ENCODE data around the gene HSP90AB1.

The HSP90AB1 gene

GRCh38 chr6:44273617-44274016, 26.7 kb downstream of the HSP90AB1 start:
- H3K4me3 ChIP-seq (ENCODE audit: low read depth, low read length) = no peak overlapping the region
- CTCF ChIA-PET = interaction anchor here (0.6 to 1.4 kb wide), 6 partner anchors 9 to 106 kb away, joined by 3 to 6 read pairs (median 4); partner anchors contain the start of gene AARS2
- H3K9me3 ChIP-seq (ENCODE audit: control insufficient read depth, insufficient read depth, low read depth, low read length) = no peaks in the 10 kb centered on the region
- H3K36me3 ChIP-seq (ENCODE audit: control insufficient read depth in 2 of 2, insufficient read depth in 1 of 2, low read length in 2 of 2) = no peaks in the 10 kb centered on the region
- no peak overlapping the region for H3K27ac ChIP-seq (ENCODE audit: extremely low read depth, low read depth, low read length)
- POLR2A ChIA-PET = interaction anchor here (1.0 kb wide), 1 partner anchor 12 kb away, joined by 3 read pairs; no protein-coding TSS in a partner anchor
- TF ChIP-seq ZNF692 (tag by site-specific recombination; IDR thresholded peaks at IDR 0.05) (no peak), ZNF112 (tag by site-specific recombination; IDR thresholded peaks at IDR 0.05) (no peak)
- H3K4me1 ChIP-seq (ENCODE audit: control insufficient read depth, insufficient read depth, low read length) = no peaks in the 10 kb centered on the region

- Histone ChIP-seq H3K4me3 (ENCODE audit: low read depth, low read length) (no peak overlapping the region), H3K4me1 (ENCODE audit: control insufficient read depth, insufficient read depth, low read length) (no peaks in the 10 kb centered on the region), H3K9me3 (ENCODE audit: control insufficient read depth, insufficient read depth, low read depth, low read length) (no peaks in the 10 kb centered on the region), H3K27ac (ENCODE audit: extremely low read depth, low read depth, low read length) (no peak overlapping the region), H3K36me3 (ENCODE audit: control insufficient read depth in 2 of 2, insufficient read depth in 1 of 2, low read length in 2 of 2) (no peaks in the 10 kb centered on the region)
- TF ChIP-seq ZFP3 (tag by site-specific recombination; IDR thresholded peaks at IDR 0.05; ENCODE audit: low read depth) (no peak), ZNF521 (tag by site-specific recombination; IDR thresholded peaks at IDR 0.05) (no peak), CTCF (tag by site-specific recombination; IDR thresholded peaks at IDR 0.05) (no peak), ZNF16 (tag by site-specific recombination; IDR thresholded peaks at IDR 0.05; ENCODE audit: low read depth) (no peak), PRDM10 (tag by site-specific recombination; IDR thresholded peaks at IDR 0.05) (no peak), ZNF26 (tag by site-specific recombination; IDR thresholded peaks at IDR 0.05) (no peak)
- POLR2A ChIA-PET = no interaction called here
- CTCF ChIA-PET = interaction anchor here (1.6 kb wide), 1 partner anchor 23 kb away, joined by 7 read pairs; no protein-coding TSS in a partner anchor
Measured at GRCh38 chr6:44275271-44275748, 28.4 kb downstream of the HSP90AB1 start.

DNA sequence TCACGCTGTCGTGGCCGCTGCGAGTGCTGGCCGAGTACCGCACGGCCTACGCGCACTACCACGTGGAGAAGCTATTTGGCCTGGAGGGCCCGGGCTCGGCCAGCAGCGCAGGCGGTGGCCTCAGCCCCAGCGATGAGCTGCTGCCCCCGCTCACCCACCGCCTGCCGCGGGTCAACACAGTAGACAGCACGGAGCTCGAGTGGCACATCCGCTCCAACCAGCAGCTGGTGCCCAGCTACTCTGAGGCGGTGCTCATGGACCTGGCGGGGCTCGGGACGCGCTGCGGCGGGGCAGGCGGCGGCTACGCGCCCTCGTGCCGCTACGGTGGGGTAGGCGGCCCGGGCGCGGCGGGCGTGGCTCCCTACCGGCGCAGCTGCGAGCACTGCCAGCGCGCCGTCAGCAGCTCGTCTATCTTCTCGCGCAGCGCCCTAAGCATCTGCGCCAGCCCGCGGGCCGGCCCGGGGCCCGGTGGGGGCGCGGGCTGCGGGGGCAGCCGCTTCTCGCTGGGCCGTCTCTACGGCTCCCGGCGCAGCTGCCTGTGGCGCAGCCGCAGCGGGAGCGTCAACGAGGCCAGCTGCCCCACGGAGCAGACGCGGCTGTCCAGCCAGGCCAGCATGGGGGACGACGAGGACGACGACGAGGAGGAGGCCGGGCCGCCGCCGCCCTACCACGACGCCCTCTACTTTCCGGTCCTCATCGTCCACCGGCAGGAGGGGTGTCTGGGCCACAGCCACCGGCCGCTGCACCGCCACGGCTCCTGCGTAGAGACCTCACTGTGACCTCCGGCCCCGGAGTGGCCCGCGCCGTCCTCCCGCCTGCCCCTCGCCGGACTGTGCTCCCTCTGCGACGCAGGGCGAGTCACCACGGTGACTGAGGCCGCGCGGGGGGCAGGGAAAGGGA, 29.1 kb downstream of the HSP90AB1 start:
- ChIA-PET CTCF (interaction anchor here (0.7 to 1.6 kb wide), 2 partner anchors 23 to 582 kb away, joined by 4 to 7 read pairs; no protein-coding TSS in a partner anchor), POLR2A (no interaction called here)
- Histone ChIP-seq H3K36me3 (ENCODE audit: control insufficient read depth in 2 of 2, insufficient read depth in 1 of 2, low read length in 2 of 2) (no peaks in the 10 kb centered on the region), H3K4me1 (ENCODE audit: control insufficient read depth, insufficient read depth, low read length) (no peaks in the 10 kb centered on the region), H3K4me3 (ENCODE audit: low read depth, low read length) (no peak overlapping the region), H3K9me3 (ENCODE audit: control insufficient read depth, insufficient read depth, low read depth, low read length) (no peaks in the 10 kb centered on the region), H3K27ac (ENCODE audit: extremely low read depth, low read depth, low read length) (no peak overlapping the region)
- TF ChIP-seq ZNF391 (tag by site-specific recombination; IDR thresholded peaks at IDR 0.05; ENCODE audit: borderline replicate concordance, low read depth) (no peak), ZNF544 (tag by site-specific recombination; IDR thresholded peaks at IDR 0.05) (no peak), CTCF (tag by site-specific recombination; IDR thresholded peaks at IDR 0.05) (no peak), KLF7 (tag by site-specific recombination; IDR thresholded peaks at IDR 0.05; ENCODE audit: borderline replicate concordance) (no peak), SP2 (tag by site-specific recombination; IDR thresholded peaks at IDR 0.05) (no peak), BCL11B (tag by site-specific recombination; IDR thresholded peaks at IDR 0.05; ENCODE audit: low read depth) (no peak), ZNF791 (tag by site-specific recombination; IDR thresholded peaks at IDR 0.05) (no peak), ZBTB8A (tag by site-specific recombination; IDR thresholded peaks at IDR 0.05) (no peak), ZNF561 (tag by site-specific recombination; IDR thresholded peaks at IDR 0.05; ENCODE audit: borderline replicate concordance) (no peak)
